Ishikawa (cell line): ENCODE results near the gene PER2.

ENCODE experiments used
- FOXM1 ChIP-seq: IDR thresholded peaks from 2 replicates; pipeline ENCODE4 v1.6.1; 2012; ENCODE audit warnings: low read depth, borderline replicate concordance
- TAF1 ChIP-seq: IDR thresholded peaks from 2 replicates; pipeline ENCODE4 v1.6.1; 2012; ENCODE audit warnings: low read depth, mild to moderate bottlenecking
- TCF12 ChIP-seq: IDR thresholded peaks from 2 replicates; pipeline ENCODE4 v1.6.1; 2012; ENCODE audit warnings: low read depth
- YY1 ChIP-seq: IDR thresholded peaks from 2 replicates; pipeline ENCODE4 v1.6.1; 2012; ENCODE audit warnings: low read depth
- ZBTB7A ChIP-seq: IDR thresholded peaks from 2 replicates; pipeline ENCODE4 v1.6.1; 2012; ENCODE audit warnings: low read depth

DNA sequence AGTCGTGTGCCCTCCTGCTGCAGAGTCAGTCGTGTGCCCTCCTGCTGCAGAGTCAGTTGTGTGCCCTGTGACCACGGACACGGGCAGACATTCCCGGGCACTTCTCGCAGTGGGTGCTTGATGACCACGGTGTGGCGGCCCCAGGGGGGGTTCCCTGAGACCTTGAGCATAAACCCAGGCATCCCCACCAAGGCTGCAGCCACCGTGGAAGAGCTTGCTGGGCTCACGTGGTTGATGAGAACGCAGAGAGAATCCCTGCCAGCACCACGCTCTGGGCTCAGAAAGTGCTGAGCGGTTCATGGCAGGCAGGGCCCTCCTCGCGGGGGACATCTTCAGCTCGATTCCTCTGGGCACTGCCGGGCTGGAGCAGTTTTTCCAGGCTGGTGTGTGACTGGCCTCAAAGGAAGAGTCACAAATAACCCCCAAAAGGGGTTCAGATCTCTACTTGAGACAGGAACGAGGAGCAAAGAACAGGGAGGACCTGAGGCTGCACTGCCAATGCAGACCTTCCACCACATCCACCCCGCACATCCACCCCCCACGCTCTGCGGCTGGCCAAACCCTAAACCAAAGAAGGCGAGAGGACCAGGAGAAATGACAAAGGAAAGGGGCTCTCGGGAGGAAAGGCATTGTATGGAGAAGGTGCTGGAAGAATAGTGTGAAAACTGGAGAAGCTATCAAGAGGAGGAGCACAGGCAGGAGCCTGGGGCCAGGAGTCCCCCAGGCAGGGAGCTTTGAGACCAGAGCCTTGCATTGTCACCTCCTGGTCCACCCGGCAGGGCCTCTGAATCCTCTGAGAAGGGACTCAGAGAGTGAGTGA, 8.4 kb upstream of the PER2 start:
- TF ChIP-seq ZBTB7A = no peak
- no peak for TF ChIP-seq TCF12
- TF ChIP-seq TAF1 = no peak
- TF ChIP-seq FOXM1 = no peak
- TF ChIP-seq YY1 = no peak
